Keratinocyte (primary cell): Measurements from ENCODE around the gene TIA1. TPM values are rescaled to one million over a fixed set of nuclear protein-coding genes. Genes with fewer than 3 reads are reported as not detected.
A peak's percentile ranks its signal among the peaks of the same experiment; 100 is the strongest.

Source experiments
- DNase-seq: peaks from one replicate; pipeline ENCODE4 v3.0.0-alpha.2; 2011; ENCODE audit warnings: low read depth, missing footprints, low spot score
- FAIRE-seq: peaks from 2 replicates; lab custom pipeline; 2011; peaks lifted over from hg19 to GRCh38; lab: Jason Lieb, UNC
- H2AFZ ChIP-seq: 2 replicates; pipeline ENCODE4 v1.6.0; 2012; ENCODE audit warnings: low read length, control low read depth, inconsistent platforms; ENCODE audit not compliant: control insufficient read depth
- H3K27ac ChIP-seq: 2 replicates; pipeline ENCODE4 v1.5.1; 2011; ENCODE audit warnings: low read length; ENCODE audit not compliant: control insufficient read depth, insufficient read depth
- H3K27me3 ChIP-seq: 3 replicates; pipeline ENCODE4 v1.6.0; 2011; ENCODE audit warnings: low read length; ENCODE audit not compliant: control insufficient read depth, insufficient read depth; ENCODE audit errors: extremely low read depth
- H3K36me3 ChIP-seq, 2 experiments: 2 replicates in 1 of 2; 3 replicates in 1 of 2; pipeline ENCODE4 v1.5.1; 2011; ENCODE audit warnings: low read length in 2 of 2, mild to moderate bottlenecking in 1 of 2; ENCODE audit not compliant: control insufficient read depth in 2 of 2, insufficient read depth in 2 of 2; ENCODE audit errors: extremely low read depth in 1 of 2
- H3K4me1 ChIP-seq: 3 replicates; pipeline ENCODE4 v1.5.1; 2011; ENCODE audit warnings: low read length; ENCODE audit not compliant: control insufficient read depth, insufficient read depth; ENCODE audit errors: extremely low read depth
- H3K4me2 ChIP-seq: 3 replicates; pipeline ENCODE4 v1.6.0; 2011; ENCODE audit warnings: low read depth, low read length; ENCODE audit not compliant: control insufficient read depth, insufficient read depth; ENCODE audit errors: extremely low read depth
- H3K4me3 ChIP-seq, 3 experiments: fragments of 200-600 bp in 1 of 3; sonication (generic) in 1 of 3; 2 replicates in 2 of 3; 3 replicates in 1 of 3; pipeline ENCODE4 v1.5.1; 2011 to 2016; ENCODE audit warnings: low read length in 3 of 3, mild to moderate bottlenecking in 3 of 3, control low read depth in 2 of 3, inconsistent platforms in 1 of 3, low read depth in 1 of 3, mixed read lengths in 1 of 3, mixed run types in 1 of 3, moderate library complexity in 1 of 3; ENCODE audit not compliant: control insufficient read depth in 2 of 3, insufficient read depth in 2 of 3; ENCODE audit errors: extremely low read depth in 1 of 3
- H3K79me2 ChIP-seq: 2 replicates; pipeline ENCODE4 v1.6.0; 2012; ENCODE audit warnings: low read length; ENCODE audit not compliant: control insufficient read depth, insufficient read depth
- H3K9ac ChIP-seq: 3 replicates; pipeline ENCODE4 v1.6.0; 2011; ENCODE audit warnings: low read length; ENCODE audit not compliant: control insufficient read depth, insufficient read depth; ENCODE audit errors: extremely low read depth
- H3K9me1 ChIP-seq: 3 replicates; pipeline ENCODE4 v1.6.0; 2011; ENCODE audit warnings: low read length; ENCODE audit not compliant: control insufficient read depth, insufficient read depth; ENCODE audit errors: extremely low read depth
- H3K9me3 ChIP-seq: 2 replicates; pipeline ENCODE4 v1.5.1; 2012; ENCODE audit warnings: low read depth, low read length; ENCODE audit not compliant: control insufficient read depth
- H4K20me1 ChIP-seq: 3 replicates; pipeline ENCODE4 v1.6.0; 2011; ENCODE audit warnings: low read length; ENCODE audit not compliant: control insufficient read depth, insufficient read depth; ENCODE audit errors: extremely low read depth
- EZH2 ChIP-seq: IDR thresholded peaks from one replicate; pipeline ENCODE4 v1.6.1; 2012; ENCODE audit warnings: inconsistent platforms, mild to moderate bottlenecking, low read length, moderate library complexity
- dilution Hi-C: fragments of 300-500 bp; cut with MboI; formaldehyde crosslinking; loops from one replicate; pipeline ENCODE4 v1.7.0; 2020; ENCODE audit warnings: low sequenced_read_pairs; ENCODE audit not compliant: extremely low pct_ligation_motif_present
- polyA plus RNA-seq, 5 experiments: library from polyadenylated mRNA; depleted of rRNA in 3 of 5; stranded (reverse) in 3 of 5; stranded (forward) in 1 of 5; unstranded in 1 of 5; fragments of >200 nt; gene quantifications; 1 replicate in 1 of 5; 2 replicates in 3 of 5; 3 replicates in 1 of 5; pipeline versions ENCODE4 v1.2.1 to v1.2.3, GENCODE V29; 2011 to 2012; ENCODE audit warnings: missing spikeins in 2 of 5, low read depth in 1 of 5, low replicate concordance in 1 of 5
- TF ChIP-seq, protein P1 (sequence below), 3 experiments: IDR thresholded peaks in 1 of 3; conservative IDR thresholded peaks in 1 of 3; optimal IDR thresholded peaks in 1 of 3; 2 replicates in 2 of 3; 3 replicates in 1 of 3; pipeline versions ENCODE3 to v1.5.1; 2011; ENCODE audit warnings: low read length in 3 of 3, mild to moderate bottlenecking in 3 of 3, moderate library complexity in 2 of 3, control low read depth in 1 of 3, inconsistent platforms in 1 of 3; ENCODE audit not compliant: insufficient read depth in 2 of 3; ENCODE audit errors: extremely low read depth in 1 of 3

TIA1 gene
- polyA plus RNA-seq, 1 donor (not counting 4 experiments of a cell fraction or from before 2014, with no cell fraction given), result 76.3 TPM

GRCh38 chr2:70199320-70199864 lies 49.0 kb downstream of the TIA1 start:
- H2AFZ ChIP-seq, result no peak overlapping the region
- peaks cover 9% of the 10 kb centered on the region for H3K4me1 ChIP-seq
- H3K9me3 ChIP-seq, result no peaks in the 10 kb centered on the region
- DNase-seq (no peak), FAIRE-seq (no peak)
- H3K36me3 ChIP-seq, result no peaks in the 10 kb centered on the region
- H3K79me2 ChIP-seq, result no peaks in the 10 kb centered on the region
- TF ChIP-seq, protein P1, sequence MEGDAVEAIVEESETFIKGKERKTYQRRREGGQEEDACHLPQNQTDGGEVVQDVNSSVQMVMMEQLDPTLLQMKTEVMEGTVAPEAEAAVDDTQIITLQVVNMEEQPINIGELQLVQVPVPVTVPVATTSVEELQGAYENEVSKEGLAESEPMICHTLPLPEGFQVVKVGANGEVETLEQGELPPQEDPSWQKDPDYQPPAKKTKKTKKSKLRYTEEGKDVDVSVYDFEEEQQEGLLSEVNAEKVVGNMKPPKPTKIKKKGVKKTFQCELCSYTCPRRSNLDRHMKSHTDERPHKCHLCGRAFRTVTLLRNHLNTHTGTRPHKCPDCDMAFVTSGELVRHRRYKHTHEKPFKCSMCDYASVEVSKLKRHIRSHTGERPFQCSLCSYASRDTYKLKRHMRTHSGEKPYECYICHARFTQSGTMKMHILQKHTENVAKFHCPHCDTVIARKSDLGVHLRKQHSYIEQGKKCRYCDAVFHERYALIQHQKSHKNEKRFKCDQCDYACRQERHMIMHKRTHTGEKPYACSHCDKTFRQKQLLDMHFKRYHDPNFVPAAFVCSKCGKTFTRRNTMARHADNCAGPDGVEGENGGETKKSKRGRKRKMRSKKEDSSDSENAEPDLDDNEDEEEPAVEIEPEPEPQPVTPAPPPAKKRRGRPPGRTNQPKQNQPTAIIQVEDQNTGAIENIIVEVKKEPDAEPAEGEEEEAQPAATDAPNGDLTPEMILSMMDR (optimal IDR thresholded peaks at IDR 0.05 in 1 of 3, IDR thresholded peaks at IDR 0.05 in 1 of 3, conservative IDR thresholded peaks at IDR 0.05 in 1 of 3; ENCODE audit: extremely low read depth in 1 of 3, insufficient read depth in 2 of 3, low read length in 3 of 3), result no peak
- no peak for TF ChIP-seq EZH2
- dilution Hi-C loops, result no loop called here
- no peaks in the 10 kb centered on the region for H4K20me1 ChIP-seq
- no peaks in the 10 kb centered on the region for H3K9me1 ChIP-seq
- no peak overlapping the region for H3K27ac ChIP-seq
- no peaks in the 10 kb centered on the region for H3K27me3 ChIP-seq
- no peak overlapping the region for H3K4me3 ChIP-seq
- H3K9ac ChIP-seq, result no peak overlapping the region
- H3K4me2 ChIP-seq, result no peak overlapping the region

DNA sequence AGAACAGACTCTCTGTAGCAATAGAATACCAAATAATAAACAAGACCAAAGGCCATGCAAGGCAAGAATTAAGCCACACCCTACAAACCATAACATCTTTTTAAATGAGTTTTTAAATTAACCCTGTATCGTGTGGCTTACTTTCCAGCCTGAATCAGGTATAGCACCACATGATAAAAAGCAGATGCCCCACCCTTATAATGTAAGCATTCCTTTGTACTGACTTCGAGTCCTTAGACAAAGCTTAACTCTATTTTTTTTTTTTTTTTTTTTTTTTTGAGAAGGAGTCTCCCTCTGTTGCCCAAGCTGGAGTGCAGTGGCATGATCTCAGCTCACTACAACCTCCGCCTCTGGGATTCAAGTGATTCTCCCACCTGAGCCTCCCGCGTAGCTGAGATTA lies 55.9 kb downstream of the TIA1 start:
- no peak for TF ChIP-seq EZH2
- TF ChIP-seq, protein P1 (optimal IDR thresholded peaks at IDR 0.05 in 1 of 3, IDR thresholded peaks at IDR 0.05 in 1 of 3, conservative IDR thresholded peaks at IDR 0.05 in 1 of 3; ENCODE audit: extremely low read depth in 1 of 3, insufficient read depth in 2 of 3, low read length in 3 of 3), result no peak
- H3K27me3 ChIP-seq, result no peaks in the 10 kb centered on the region
- H3K4me2 ChIP-seq, result no peak overlapping the region
- H3K4me3 ChIP-seq, result no peak overlapping the region
- peak overlapping the region; percentile 42 for H3K27ac ChIP-seq
- peak overlapping the region; percentile 2 for H2AFZ ChIP-seq
- no peaks in the 10 kb centered on the region for H4K20me1 ChIP-seq
- H3K9ac ChIP-seq, result no peak overlapping the region
- H3K9me1 ChIP-seq, result no peaks in the 10 kb centered on the region
- FAIRE-seq (no peak), DNase-seq (peak; percentile 42)
- no peaks in the 10 kb centered on the region for H3K79me2 ChIP-seq
- peaks cover 9% of the 10 kb centered on the region for H3K4me1 ChIP-seq
- H3K9me3 ChIP-seq, result no peaks in the 10 kb centered on the region
- no peaks in the 10 kb centered on the region for H3K36me3 ChIP-seq
- dilution Hi-C loops, result no loop called here
